HEK293T (cell line): ENCODE measurements around the gene SURF4.

ENCODE experiments used
- CTCF ChIA-PET: fragments of 350-600 bp; formaldehyde crosslinking; extraction: SDS; loops from one replicate; lab custom pipeline; 2021; ENCODE audit warnings: antibody characterized with exemption, inconsistent platforms; lab: Yijun Ruan, JAX
- POLR2A ChIA-PET: fragments of 350-600 bp; formaldehyde crosslinking; extraction: SDS; loops from one replicate; lab custom pipeline; 2020; ENCODE audit warnings: antibody characterized with exemption, inconsistent platforms; lab: Yijun Ruan, JAX
- DNase-seq: peaks from one replicate; pipeline ENCODE4 v3.0.0; 2012; ENCODE audit warnings: mixed read lengths; ENCODE audit errors: extremely low spot score
- ARNT ChIP-seq: fragments of 450-650 bp; IDR thresholded peaks from 2 replicates; pipeline ENCODE4 v1.6.1; 2017; ENCODE audit warnings: mild to moderate bottlenecking
- BHLHE40 ChIP-seq: fragments of 450-650 bp; IDR thresholded peaks from 2 replicates; pipeline ENCODE4 v1.6.1; 2016; ENCODE audit warnings: mild to moderate bottlenecking, moderate library complexity, borderline replicate concordance
- CTBP1 ChIP-seq: fragments of 450-650 bp; IDR thresholded peaks from 2 replicates; pipeline ENCODE4 v1.6.1; 2016; ENCODE audit warnings: borderline replicate concordance
- ELF4 ChIP-seq: fragments of 450-650 bp; IDR thresholded peaks from 2 replicates; pipeline ENCODE4 v1.6.1; 2017; ENCODE audit warnings: antibody characterized with exemption
- FOXA1 ChIP-seq: fragments of 450-650 bp; IDR thresholded peaks from 2 replicates; pipeline ENCODE4 v1.6.1; 2016; ENCODE audit warnings: mild to moderate bottlenecking
- FOXK2 ChIP-seq: fragments of 450-650 bp; IDR thresholded peaks from 2 replicates; pipeline ENCODE4 v1.6.1; 2016; ENCODE audit warnings: mild to moderate bottlenecking
- FOXM1 ChIP-seq: fragments of 450-650 bp; IDR thresholded peaks from 2 replicates; pipeline ENCODE4 v1.6.1; 2017; ENCODE audit warnings: mild to moderate bottlenecking, borderline replicate concordance
- HDGF ChIP-seq: fragments of 450-650 bp; IDR thresholded peaks from 2 replicates; pipeline ENCODE4 v1.6.1; 2017; ENCODE audit warnings: antibody characterized with exemption, borderline replicate concordance
- L3MBTL2 ChIP-seq: fragments of 450-650 bp; conservative IDR thresholded peaks from 2 replicates; pipeline ENCODE4 v1.6.1; 2016; ENCODE audit warnings: mild to moderate bottlenecking
- LEF1 ChIP-seq: fragments of 450-650 bp; IDR thresholded peaks from 2 replicates; pipeline ENCODE4 v1.6.1; 2017; ENCODE audit warnings: mild to moderate bottlenecking, borderline replicate concordance
- NFRKB ChIP-seq: fragments of 450-650 bp; IDR thresholded peaks from 2 replicates; pipeline ENCODE4 v1.6.1; 2016; ENCODE audit warnings: mild to moderate bottlenecking, moderate library complexity
- SP1 ChIP-seq: fragments of 450-650 bp; IDR thresholded peaks from 2 replicates; pipeline ENCODE4 v1.6.1; 2017
- SUZ12 ChIP-seq: fragments of 450-650 bp; IDR thresholded peaks from 2 replicates; pipeline ENCODE4 v1.6.1; 2016; ENCODE audit warnings: mild to moderate bottlenecking
- TARDBP ChIP-seq: fragments of 450-650 bp; IDR thresholded peaks from 2 replicates; pipeline ENCODE4 v1.6.1; 2016
- ZNF384 ChIP-seq: fragments of 450-650 bp; IDR thresholded peaks from 2 replicates; pipeline ENCODE4 v1.6.1; 2016
- TF ChIP-seq, protein P1 (sequence below): fragments of 450-650 bp; IDR thresholded peaks from 2 replicates; pipeline ENCODE4 v1.6.1; 2016

SURF4 gene

DNA sequence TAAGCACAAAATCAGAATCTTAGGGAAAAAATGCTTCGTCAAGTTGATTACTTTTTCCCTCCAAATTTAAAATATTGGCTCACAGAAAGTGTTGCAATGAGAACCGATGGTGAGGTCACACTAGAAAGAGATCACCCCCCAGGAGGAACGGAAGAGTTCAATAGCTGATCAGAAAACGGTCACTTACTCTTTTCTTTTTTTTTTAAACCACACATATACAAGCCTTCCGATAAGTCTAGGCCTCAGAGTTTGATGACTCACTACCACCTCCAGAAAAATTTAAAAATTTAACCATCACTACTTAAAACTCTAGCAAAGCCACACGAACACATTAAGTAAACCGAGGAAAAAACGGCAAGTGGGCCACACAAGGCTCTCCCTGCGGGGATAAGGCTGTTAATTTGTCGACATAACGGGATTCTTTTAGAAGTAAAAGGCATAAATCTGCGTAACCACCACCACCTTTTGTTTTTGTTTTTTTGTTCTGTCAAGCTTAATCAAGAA, 1.2 kb downstream of the SURF4 start:
- ChIA-PET POLR2A (interaction anchor here (0.6 to 1.4 kb wide), 10 partner anchors 11 to 104 kb away, joined by 3 to 15 read pairs (median 5); partner anchors contain the start of genes CACFD1, MED22, RPL7A and SLC2A6), CTCF (interaction anchor here (0.5 kb wide), 1 partner anchor 214 kb away, joined by 4 read pairs; no protein-coding TSS in a partner anchor)
- no peak for TF ChIP-seq NFRKB
- TF ChIP-seq LEF1, result no peak
- TF ChIP-seq TARDBP, result no peak
- TF ChIP-seq BHLHE40, result no peak
- no peak for TF ChIP-seq ELF4
- TF ChIP-seq ZNF384, result no peak
- TF ChIP-seq SUZ12, result no peak
- no peak for TF ChIP-seq FOXA1
- DNase-seq, result no peak

- CTCF ChIA-PET, result interaction anchor here (1.0 kb wide), 1 partner anchor 21 kb away, joined by 3 read pairs; no protein-coding TSS in a partner anchor
- no peak for DNase-seq
- POLR2A ChIA-PET, result interaction anchor here (1.1 to 1.6 kb wide), 3 partner anchors 16 to 254 kb away, joined by 3 to 6 read pairs (median 4); partner anchors contain the start of genes MED22, RPL7A and SURF1
- TF ChIP-seq HDGF, result no peak
- no peak for TF ChIP-seq FOXA1
- TF ChIP-seq ZNF384, result no peak
- no peak for TF ChIP-seq L3MBTL2
- no peak for TF ChIP-seq CTBP1
These were observed 3.7 kb downstream of the SURF4 start for GRCh38 chr9:133372144-133372543.

GRCh38 chr9:133371261-133371711, 4.6 kb downstream of the SURF4 start:
- TF ChIP-seq, protein P1, sequence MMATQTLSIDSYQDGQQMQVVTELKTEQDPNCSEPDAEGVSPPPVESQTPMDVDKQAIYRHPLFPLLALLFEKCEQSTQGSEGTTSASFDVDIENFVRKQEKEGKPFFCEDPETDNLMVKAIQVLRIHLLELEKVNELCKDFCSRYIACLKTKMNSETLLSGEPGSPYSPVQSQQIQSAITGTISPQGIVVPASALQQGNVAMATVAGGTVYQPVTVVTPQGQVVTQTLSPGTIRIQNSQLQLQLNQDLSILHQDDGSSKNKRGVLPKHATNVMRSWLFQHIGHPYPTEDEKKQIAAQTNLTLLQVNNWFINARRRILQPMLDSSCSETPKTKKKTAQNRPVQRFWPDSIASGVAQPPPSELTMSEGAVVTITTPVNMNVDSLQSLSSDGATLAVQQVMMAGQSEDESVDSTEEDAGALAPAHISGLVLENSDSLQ, result no peak
- TF ChIP-seq BHLHE40 (no peak), HDGF (no peak), CTBP1 (no peak), FOXM1 (no peak)
- CTCF ChIA-PET, result no interaction called here
- no peak for DNase-seq
- POLR2A ChIA-PET, result interaction anchor here (1.1 to 1.7 kb wide), 3 partner anchors 15 to 253 kb away, joined by 3 to 6 read pairs (median 4); partner anchors contain the start of genes MED22, RPL7A and SURF1

DNA sequence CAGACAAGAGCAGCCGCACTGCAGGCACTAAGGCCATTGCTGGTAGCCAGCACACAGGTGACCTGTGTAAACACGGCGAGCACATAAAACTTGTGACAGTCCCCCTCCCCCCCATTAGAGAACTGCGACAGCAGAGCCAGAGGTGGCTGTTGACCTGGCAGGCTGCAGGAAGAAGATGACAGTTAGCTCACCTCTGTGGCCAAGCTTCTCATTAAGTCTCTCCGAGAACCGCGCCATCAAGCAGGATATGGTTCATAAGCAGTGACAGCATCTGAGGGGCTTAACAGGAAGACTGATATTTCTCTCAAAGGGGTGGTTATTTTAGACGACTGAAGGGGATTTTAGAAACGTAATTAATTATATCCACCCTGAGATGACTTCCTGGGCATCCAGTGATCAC, 5.2 kb downstream of the SURF4 start:
- no peak for DNase-seq
- ChIA-PET CTCF (no interaction called here), POLR2A (interaction anchor here (1.7 kb wide), 1 partner anchor 23 kb away, joined by 6 read pairs; the partner anchor contains the start of genes MED22 and RPL7A)
- TF ChIP-seq, protein P1, result no peak
- TF ChIP-seq FOXM1 (no peak), ZNF384 (no peak), SP1 (no peak), TARDBP (no peak), SUZ12 (no peak), HDGF (no peak), LEF1 (no peak), FOXA1 (no peak), L3MBTL2 (no peak), CTBP1 (no peak), ARNT (no peak), BHLHE40 (no peak), ELF4 (no peak), NFRKB (no peak), FOXK2 (no peak)

- ChIA-PET CTCF (no interaction called here), POLR2A (interaction anchor here (1.7 kb wide), 1 partner anchor 22 kb away, joined by 6 read pairs; the partner anchor contains the start of genes MED22 and RPL7A)
- TF ChIP-seq L3MBTL2, result no peak
- TF ChIP-seq LEF1, result no peak
- TF ChIP-seq, protein P1, result no peak
- TF ChIP-seq SUZ12, result no peak
- TF ChIP-seq FOXM1, result no peak
- no peak for TF ChIP-seq FOXK2
- TF ChIP-seq ARNT, result no peak
- TF ChIP-seq HDGF, result no peak
- no peak for TF ChIP-seq ZNF384
- DNase-seq, result no peak
These were observed 5.9 kb downstream of the SURF4 start for GRCh38 chr9:133369933-133370332.

DNA sequence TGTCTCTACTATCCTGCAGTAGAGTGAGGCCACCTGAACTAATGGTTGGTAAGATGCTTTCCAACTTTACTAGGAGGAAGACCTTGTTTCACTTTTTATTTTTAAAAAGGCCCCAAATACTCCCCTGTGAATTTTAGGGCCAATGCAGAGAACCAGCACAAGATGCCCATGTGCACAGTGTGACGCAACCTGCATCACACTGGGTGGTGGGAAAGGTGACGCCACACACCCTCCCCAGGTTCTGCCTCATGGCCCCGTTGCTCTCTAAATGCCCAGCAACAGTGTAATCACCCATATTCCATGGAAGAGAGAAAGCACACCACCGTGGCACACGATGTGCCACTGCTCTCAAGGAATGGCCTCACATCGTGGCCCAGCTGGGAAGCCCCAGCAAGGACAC, 6.4 kb downstream of the SURF4 start:
- CTCF ChIA-PET, result no interaction called here
- POLR2A ChIA-PET, result interaction anchor here (0.5 kb wide), 1 partner anchor 9 kb away, joined by 3 read pairs; no protein-coding TSS in a partner anchor
- TF ChIP-seq HDGF (no peak), FOXK2 (no peak), SUZ12 (no peak), ARNT (no peak), L3MBTL2 (no peak), ELF4 (no peak), CTBP1 (no peak), NFRKB (no peak), FOXA1 (no peak), BHLHE40 (no peak), SP1 (no peak), ZNF384 (no peak), TARDBP (no peak), FOXM1 (no peak), LEF1 (no peak)
- TF ChIP-seq, protein P1, result no peak
- DNase-seq, result no peak
